GM21786 (cell line): ENCODE results near the gene TRPC4.

Source experiments
- ATAC-seq: cut with Tn5 transposase; IDR thresholded peaks from one replicate; pipeline ENCODE4 v1.9.1; 2021; ENCODE audit not compliant: unreplicated experiment

Gene TRPC4

DNA sequence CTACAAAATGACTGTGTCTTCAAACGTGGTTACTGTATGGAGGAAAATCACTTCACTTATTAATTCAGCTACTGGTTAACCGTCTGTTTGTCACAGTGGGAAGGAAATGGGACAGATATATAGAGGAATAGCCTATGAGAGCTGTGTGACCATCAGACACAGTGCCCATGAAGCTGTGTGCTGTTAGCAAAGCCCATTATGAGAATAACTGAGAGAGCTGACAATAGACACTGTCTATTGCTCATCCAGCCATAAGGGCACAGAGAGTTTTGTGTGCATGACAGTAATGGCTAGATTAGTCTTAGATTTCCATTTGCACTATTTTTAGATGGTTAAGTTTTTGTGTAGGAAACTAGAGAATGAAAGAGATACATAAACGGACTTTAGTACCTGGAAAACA, 206.9 kb downstream of the TRPC4 start:
- no peak for ATAC-seq

DNA sequence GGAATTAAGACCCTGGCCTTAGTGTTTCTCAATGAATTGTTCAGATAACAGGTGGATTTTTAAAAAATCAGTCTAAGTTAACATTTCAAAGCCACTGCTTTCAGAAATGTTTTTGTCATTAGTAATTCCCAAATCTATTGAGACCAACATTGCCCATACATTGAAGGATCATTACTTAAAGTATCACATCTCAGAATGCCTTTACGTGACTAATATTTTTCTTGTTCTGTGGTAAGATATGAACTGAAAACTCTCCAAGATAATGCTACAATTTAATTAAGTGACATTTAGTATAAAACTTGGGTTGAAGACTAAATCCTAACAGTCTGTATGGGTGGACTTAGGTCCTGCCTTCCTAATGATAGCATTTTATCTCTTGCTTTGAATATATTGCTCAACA, 211.6 kb downstream of the TRPC4 start:
- ATAC-seq: no peak

DNA sequence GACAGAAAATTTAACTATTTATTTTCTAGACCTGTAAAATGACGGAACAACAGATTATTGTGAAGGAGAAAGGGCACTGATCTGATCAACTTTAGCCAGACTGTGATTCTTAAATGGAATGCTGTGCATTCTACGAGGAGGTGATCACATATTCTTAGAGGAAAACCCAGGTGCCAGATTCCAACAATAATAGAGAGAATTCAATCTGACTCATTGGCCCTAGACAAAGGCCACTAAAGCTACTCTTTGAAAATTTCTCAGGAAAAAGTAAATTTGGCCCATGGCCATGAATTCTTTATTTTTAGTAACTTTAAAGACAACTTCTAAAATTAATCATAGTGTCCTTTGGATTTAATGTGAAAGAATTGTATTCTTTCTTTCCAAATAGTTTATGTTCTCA, 212.4 kb downstream of the TRPC4 start:
- no peak for ATAC-seq

DNA sequence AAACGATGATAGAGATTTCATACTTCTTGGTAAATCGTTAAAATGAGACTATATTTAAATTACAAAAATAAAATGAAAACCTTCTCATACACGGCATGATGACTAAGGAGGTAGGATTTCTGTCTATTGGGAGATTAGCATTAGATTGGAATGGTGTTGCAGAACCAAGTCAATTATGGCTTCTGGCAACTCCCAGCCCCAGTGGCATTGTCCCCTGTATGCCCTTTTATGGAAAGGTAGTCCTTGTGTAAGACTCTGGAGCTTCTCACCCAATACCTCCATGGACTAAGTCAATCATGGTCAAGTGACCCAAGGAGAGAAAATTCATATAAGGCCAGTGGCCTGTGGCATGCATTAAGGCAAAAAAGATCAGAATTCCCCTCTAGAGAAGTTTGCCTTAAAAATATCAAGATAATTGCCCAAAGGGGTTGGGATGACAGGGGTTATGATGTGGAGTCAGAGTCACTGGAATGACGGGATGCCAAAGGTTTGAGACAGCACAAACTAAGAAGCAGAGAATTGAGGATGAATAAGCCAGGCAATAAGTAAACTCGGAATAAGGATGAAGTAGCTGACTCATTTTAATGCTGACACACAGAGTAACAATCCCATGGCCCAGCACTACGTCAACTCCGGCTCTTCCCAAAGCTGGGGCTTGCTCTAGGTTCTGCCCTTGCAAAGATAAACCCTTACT, 213.2 kb downstream of the TRPC4 start:
- ATAC-seq: no peak

DNA sequence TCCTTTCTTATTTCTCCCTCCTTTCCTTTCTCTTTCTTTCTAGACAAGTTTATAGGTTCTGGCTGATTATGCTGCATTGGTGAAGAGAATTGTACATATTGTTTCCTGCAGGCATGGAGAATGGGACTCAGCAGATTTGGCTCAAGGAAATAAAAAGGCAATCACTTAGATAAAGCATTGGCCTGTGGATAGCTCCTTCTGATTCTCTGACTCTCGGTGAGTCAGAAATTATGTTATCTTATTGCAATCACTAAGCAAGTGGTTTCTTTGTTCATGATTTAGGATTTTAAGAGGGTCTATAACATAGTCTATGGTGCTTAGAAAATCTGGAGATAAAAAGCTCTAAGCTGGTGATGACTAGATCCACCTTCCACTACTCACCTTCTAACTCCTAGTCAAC, 217.0 kb downstream of the TRPC4 start:
- ATAC-seq: no peak

DNA sequence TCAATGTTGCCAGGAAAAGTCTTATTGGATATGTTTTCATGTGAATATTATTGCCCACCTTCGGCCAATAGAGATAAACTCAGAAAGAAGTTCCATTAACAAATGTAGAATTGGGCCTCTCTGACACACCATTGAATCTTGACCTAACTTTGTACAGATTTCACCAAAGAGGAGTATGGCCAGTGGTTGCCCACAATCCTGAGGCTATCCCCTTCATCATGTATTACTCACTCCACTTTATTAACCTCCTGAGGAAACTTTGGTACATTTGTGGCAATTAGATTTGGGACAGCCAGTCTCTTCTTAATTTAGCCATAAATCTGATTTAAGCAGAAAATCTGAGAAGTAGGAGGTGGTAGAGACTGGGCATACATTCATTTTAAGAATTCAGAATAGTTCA, 217.7 kb downstream of the TRPC4 start:
- no peak for ATAC-seq

DNA sequence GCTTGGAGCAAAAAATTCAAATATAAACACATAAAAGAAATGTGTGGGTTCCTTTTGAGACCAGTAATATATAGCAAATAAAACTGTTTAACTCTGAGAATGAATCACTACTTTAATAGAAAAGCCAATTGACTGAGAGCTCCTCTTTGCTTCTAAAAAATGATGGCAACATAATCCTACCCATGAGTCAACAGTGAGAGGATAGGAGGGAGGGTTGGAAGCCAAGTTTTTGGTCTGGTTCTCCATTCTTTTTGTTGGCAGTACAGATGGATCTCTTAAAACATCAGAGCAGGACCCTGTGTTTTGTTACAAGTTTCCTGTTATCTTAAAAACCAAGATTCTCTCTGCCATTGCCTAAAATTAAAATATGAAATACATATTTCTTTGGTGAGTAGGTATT, 221.0 kb downstream of the TRPC4 start:
- no peak for ATAC-seq

DNA sequence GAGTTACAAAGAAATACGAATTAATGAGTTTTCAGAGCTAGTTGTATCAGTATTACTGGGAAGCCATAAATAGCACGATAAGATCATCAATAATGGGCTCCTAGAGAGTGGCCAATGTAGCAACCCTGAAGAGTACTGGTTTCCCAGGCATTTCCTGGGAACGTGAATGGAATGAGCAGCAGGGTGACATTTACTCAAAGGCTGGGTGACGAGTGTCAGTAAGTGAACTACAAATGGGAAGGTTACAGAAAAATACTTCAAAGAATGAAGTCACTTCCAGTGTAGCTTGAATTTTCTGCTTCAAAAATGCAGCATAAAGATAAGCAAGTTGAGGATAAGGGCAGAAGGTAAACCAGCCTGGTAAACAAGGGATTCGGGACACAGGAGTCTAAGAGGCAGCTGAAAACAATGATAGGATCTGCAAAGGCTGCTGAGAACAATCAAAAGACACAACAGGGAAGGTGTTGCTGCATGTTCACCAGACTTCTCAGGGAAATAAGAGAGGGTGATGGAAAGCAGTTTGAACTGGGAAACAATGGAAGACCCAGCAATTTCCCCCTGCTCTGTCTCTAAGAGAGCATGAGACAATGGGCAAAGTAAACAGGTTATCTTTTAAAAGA, 222.4 kb downstream of the TRPC4 start:
- ATAC-seq: no peak

DNA sequence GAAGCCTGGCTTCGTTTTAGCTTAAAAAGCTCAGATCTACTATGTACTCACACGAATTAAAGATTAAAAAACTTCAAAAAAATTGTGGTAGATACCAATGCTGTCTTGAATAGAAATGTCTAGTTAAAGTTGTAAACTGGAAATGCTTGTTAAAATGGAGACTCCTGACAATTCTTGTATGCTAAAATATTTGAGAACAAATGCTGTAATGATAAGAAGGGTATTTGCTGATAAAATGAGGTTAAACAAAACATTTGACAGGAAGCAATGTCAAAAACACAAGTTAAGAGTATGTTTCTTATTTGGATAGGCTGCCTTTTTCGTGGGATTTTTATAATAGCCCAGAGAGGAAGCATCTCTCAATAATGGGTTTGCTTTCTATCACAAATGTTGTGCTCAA, 223.0 kb downstream of the TRPC4 start:
- no peak for ATAC-seq

DNA sequence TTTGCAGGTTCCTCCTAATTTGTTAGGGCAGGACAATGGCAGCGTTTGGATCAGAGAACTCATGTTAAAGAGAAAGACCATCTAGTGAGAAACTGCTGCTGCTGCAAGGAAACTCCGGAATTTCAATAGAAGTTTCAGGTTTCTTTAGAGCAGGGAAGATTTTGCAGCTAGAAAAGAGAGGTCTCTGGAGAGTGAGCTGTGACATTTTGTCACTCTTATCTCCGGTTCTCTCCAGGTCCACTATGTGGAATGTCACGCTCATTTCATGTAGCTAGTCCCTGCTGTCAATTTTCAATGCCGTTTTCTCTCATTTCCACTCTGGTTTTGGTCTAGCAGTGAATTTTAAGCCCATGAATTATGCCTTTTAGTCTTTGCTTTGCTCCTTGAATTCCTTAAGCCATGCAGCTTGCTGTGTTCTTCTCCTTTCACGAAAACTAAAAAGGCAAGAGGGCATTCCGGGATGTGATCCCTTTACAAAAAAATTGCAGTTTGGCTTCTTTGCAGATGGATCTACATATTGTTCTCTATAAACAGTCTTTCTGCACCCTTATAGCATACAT, 224.3 kb downstream of the TRPC4 start:
- no peak for ATAC-seq

DNA sequence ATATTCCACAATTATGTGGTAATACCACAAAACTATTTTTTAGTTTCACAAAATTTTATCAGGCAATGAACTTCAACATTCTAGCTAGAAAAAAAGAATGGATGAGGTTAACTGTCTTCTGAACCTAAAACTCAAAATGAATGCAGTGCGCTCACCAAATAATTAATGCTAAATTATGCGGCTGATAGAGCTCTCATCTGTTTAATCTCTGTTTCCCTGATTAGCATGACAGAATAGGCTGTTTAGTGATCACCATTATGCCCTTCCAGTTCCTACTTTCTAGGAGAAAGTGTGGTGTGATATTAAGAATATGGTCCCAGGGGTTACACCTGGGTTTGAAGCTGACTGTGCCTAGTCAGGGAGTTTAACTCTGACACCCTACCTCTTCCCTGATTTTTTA, 228.2 kb downstream of the TRPC4 start:
- no peak for ATAC-seq

DNA sequence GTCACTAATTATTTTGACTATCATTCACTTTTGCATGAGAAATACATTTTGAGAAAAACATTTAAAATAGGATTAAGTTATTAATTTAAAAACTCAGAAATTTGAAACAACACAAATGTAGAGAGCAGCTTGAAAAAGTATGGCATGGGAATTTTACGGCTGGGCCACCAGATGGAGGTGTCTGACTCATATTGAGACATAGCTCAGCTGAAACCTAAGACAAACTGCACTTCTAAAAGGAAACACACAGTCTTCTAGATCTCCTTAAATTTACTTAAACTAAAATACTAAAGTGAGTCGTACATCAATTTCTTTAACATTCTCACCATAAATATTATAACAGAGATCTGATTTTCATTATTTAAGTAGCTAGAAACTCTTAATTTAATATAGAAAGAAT, 229.1 kb downstream of the TRPC4 start:
- no peak for ATAC-seq

DNA sequence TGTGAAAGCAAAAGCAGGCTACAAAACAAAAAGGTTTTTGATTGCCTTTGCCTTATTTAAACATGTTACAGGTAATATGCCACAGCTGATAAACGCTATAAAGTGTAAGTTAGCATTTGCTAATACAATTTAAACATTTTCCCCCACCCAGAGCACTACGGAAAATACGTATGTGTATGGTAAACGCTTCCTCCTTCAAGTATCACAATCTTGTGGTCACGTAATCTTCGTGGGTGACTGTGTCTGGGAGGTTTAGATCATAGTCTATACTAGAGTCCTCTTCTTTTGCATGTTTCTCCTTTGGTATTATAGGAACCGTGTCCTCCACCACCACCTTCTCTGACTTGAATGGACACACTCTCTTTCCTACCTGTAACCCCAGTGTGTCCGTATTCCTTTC, 232.9 kb downstream of the TRPC4 start:
- ATAC-seq: no peak

DNA sequence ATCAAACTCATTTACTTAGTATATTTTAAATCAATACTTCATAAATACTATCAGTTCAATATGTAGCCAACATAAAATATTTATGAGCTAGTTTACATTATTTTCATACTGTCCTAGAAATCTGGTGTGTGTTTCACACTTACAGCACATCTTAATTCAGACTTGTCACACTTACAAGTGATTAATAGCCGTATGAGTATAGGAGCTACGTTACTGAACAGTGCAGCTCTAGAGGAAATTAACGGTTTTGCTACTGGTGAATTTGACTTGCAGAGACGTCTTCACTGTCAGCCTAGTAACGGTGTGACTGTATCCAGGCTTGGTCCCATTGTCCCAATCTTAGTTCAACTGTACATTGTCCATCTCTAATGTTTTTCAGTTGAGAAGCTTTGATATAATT, 237.3 kb downstream of the TRPC4 start:
- no peak for ATAC-seq

DNA sequence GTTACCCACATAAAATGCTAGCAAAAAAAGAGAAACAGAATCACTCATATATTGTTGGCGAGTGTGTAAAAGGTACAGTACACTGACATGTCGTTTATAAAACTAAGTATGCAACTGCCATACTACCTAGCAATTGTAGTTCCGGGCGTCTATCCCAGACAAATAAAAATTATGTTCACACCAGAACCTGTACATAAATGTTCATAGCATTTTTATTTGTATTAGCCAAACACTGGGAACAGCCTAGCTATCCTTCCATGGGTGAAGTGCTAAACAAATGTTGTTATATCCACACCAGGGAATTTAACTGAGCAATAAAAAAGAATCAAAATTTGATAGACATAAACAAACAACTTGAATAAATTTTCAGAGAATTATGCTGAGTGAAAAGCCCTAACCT, 242.1 kb downstream of the TRPC4 start:
- no peak for ATAC-seq

DNA sequence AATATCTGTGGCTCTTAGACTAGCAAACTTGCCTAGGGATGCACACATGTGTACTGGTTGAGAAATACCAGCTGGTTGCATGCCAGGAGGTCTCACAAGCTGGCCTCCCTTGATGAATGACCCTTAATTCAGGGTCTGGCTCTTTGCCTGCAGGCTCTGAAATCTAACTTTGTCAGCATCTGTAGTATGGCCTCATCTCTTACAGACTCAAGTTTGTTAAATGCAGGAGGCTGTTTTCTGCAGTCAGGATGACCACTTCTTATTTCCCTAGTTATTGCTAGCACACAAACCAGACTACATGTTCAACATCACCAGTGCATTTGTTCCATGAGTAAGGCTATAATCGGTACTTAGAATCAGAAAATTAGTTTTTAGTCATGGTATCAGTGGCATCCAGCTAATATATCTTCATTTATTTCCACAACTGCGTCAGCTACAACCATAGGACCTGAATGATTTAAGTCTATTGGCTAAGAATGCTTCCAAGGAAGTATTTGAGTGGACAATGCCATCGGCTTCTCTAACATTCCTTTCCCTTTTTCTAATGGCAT, 247.7 kb downstream of the TRPC4 start:
- no peak for ATAC-seq

DNA sequence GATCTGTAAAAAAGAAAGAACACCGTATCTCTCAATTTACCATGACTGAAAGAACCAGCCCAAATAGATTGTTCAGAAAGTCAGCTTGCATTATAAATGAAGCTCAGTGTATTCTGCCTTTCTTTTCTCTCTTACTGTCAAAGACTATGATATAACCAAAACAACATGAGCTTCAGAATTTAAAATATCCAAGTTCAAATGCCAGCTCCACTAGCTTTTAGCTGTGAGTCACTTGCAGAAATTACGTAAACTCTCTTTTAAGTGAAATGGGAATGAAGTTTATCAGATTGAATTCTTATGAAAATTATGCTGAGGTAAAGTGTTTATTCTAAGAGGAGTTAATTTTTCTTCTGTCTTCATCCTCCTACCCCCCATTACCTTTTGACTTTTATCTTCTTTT, 251.0 kb downstream of the TRPC4 start:
- no peak for ATAC-seq

DNA sequence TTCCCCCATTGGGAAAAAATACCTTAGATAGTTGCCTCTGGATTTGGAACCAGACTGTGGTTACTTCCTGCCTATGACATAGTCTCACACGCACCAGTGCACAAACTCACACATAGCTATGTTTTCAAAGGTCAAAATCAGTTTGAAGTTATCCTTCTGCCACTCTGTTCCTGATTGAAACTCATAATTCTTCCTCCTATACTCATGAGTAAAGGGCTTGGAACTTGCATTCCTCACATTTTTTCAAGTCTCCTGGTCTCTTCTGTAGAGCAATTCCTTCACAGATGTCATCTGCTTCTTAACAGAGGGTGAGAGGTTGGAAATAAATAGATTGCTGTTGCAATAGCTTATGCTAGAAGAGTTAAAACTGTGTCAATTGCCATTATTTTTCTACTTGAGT, 252.4 kb downstream of the TRPC4 start:
- no peak for ATAC-seq

DNA sequence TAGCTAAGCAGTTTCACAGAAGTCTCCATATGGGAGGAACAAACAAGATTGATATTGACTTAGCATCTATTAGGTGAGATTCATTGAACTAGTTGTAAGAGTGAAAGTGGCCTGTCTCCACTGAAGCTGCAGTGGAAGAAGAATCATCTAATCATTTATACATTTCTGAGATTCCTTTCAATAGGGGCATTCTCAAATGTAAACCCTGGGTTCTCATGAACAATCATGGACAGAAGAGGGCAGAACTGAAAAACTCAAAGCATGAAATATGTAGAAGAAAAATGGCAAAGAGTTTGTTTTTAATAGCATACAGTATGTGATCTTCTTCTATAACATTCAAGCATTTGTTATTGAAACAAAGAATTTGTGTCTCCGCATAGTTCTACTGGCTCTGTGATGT, 253.4 kb downstream of the TRPC4 start:
- ATAC-seq: no peak

DNA sequence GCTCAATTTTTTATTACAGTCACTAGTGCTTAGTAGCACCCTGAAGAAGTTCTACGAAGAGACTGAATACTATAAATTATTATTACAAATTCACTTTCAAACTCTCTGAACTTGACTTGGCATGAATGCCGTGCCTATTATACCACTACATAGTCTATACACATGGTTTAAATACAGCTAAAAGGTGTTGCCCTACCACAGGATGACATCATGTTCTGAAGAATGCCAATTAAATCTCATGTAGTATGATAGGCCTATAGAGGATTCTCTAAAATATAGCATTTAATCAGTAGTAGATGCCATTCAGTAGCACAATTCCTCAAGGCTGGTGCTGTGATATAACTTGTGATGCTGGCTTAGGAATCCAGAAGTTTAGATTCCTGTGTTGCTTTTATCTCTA, 254.3 kb downstream of the TRPC4 start:
- no peak for ATAC-seq

DNA sequence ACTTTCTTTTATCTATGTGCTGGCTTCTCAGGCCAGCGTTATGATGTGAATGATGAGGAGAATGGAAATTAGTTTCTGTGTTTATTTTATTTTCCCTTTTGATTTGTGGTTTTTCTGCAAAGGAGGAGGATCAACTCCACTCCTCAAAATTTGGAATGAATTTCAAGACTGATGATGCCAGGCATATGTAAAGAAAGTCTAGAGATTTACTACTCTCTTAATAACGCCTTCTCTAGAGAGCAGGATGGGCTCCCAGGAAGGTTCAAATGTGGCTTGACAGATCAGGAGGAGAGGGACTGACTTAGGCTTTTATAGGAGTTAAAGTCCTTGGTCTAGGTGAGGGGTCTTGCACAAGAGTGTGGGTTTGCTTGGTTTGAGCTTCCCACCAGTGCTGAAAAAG, 255.9 kb downstream of the TRPC4 start:
- no peak for ATAC-seq

DNA sequence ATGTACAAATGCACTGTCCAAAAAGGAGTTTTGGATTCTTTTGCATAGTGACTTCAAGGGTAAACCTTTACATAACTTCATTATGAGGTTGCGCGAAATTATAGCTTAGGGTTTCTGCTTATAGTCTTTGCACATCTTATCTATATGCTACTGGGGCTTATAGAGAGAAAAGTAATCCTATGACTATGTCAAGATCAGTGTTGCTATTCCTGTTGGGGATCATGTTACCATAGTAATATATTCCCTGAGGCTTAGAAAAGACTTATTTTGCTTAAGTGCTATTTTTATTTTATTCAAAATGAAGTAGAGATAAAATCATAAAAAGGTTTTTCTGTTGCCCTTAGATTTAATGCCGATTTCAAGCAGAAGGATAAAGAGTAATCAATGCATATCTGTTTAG, 256.3 kb downstream of the TRPC4 start:
- no peak for ATAC-seq
